ENCODE measurements around the gene CPM.
"Not testable (repeated sequence)": the region's sequence is repeated elsewhere in the genome, so short reads cannot be mapped to it uniquely, and the experiment has no call there.

Gene CPM

GRCh38 chr12:68804657-68805591 is 128.0 kb downstream of the CPM start:
- peak; percentile 73 for DNase-seq

GRCh38 chr12:68803948-68804656 is 128.9 kb downstream of the CPM start:
- DNase-seq = no peak

GRCh38 chr12:68802911-68803651 is 129.9 kb downstream of the CPM start:
- not testable (repeated sequence) for DNase-seq

- not testable (repeated sequence) for DNase-seq
These were observed 130.6 kb downstream of the CPM start for GRCh38 chr12:68802372-68802745.

Data from islet precursor cell (in vitro differentiated cells).